ENCODE results near the gene HNRNPUL1. TPM values are rescaled to one million over a fixed set of nuclear protein-coding genes. Genes with fewer than 3 reads are reported as not detected.
A peak's percentile ranks its signal among the peaks of the same experiment; 100 is the strongest.

HNRNPUL1 gene
- total and polyA plus RNA-seq, 9 of the 15 experiments (the other 6 are each of a cell fraction or from before 2014, with no cell fraction given): 7.3 to 211 (median 85.0) TPM

DNA sequence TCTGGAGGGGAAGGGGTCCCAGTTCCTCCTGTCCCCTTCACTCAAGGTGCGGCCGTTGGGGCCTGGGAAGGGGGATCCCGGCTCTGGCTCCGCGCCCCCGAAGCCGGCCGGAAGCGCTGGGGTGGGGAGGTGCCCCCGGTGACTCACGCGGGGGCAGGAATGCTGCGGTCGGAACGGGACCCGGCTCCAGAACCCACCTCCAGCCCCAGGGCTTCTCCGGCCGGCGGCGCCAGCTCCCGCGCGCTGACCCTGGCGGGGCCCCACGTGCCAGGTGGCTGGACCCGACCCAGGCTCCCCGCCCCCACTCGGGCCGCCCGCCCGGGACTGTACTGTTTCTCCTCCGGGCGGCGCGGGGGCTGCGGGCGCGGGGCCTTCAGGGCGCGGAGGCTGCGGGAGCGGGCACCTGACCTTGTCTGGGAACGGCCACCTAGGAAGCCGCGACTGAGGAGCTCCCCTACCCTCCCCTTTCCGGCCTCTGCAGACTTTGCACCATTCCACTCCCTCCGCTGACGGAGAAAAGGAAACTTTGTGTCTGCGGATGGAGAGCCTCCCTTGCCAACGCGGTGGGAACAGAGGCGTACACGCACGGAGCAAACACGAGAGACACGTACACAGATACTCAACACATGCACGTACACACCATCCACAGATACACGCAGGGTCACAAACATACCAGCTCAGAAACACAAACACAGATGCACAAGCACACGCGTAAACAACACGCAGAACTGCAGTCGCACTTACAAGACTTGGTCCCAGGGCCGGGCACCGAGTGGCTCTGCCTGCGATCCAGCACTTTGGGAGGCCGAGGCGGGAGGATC is 37.9 kb upstream of the HNRNPUL1 start (continued):
- TF ChIP-seq ZNF717 (CRISPR knock-in tag; IDR thresholded peaks at IDR 0.05) (no peak), UBTF (IDR thresholded peaks at IDR 0.05; ENCODE audit: borderline replicate concordance in 1 of 2, low read depth in 2 of 2, low read length in 2 of 2) (no peak), EP300 (IDR thresholded peaks at IDR 0.05; ENCODE audit: low read length) (no peak), MITF (IDR thresholded peaks at IDR 0.05) (peak; percentile 19), ZNF511 (CRISPR knock-in tag; IDR thresholded peaks at IDR 0.05) (peak; percentile 57; the same call in 1 of the 2 replicates), PTBP1 (IDR thresholded peaks at IDR 0.05; ENCODE audit: low read depth, low read length) (no peak), ILK (tag; IDR thresholded peaks at IDR 0.05; ENCODE audit: borderline replicate concordance, low read depth) (no peak), MAZ (CRISPR knock-in tag; conservative IDR thresholded peaks at IDR 0.05 in 1 of 2, IDR thresholded peaks at IDR 0.05 in 1 of 2) (peak in 1 of 2 experiments; percentile 85; a peak in 1 of 4 replicates), NELFE (IDR thresholded peaks at IDR 0.05; ENCODE audit: insufficient read depth, insufficient read length) (no peak), NEUROD1 (IDR thresholded peaks at IDR 0.05; ENCODE audit: borderline replicate concordance, low read depth, low read length, partially characterized antibody) (peak; percentile 74), THRB (CRISPR knock-in tag; conservative IDR thresholded peaks at IDR 0.05) (peak; percentile 88), E2F3 (CRISPR knock-in tag; IDR thresholded peaks at IDR 0.05) (0 out of 2 replicates have a peak, but pooled peaks have one; percentile 57), ZNF445 (CRISPR knock-in tag; IDR thresholded peaks at IDR 0.05; ENCODE audit: low read depth) (0 out of 2 replicates have a peak, but pooled peaks have one; percentile 44), GABPB2 (CRISPR knock-in tag; conservative IDR thresholded peaks at IDR 0.05) (no peak), ZNF696 (CRISPR knock-in tag; conservative IDR thresholded peaks at IDR 0.05) (no peak), NR2C1 (IDR thresholded peaks at IDR 0.05) (no peak), NR2C1 (tag; IDR thresholded peaks at IDR 0.05) (no peak), ELK1 (CRISPR knock-in tag; IDR thresholded peaks at IDR 0.05) (no peak), RCOR1 (IDR thresholded peaks at IDR 0.05; ENCODE audit: borderline replicate concordance in 1 of 2, low read depth in 2 of 2, low read length in 2 of 2) (no peak), NR1H2 (CRISPR knock-in tag; IDR thresholded peaks at IDR 0.05) (peak; percentile 80; the same call in 1 of the 2 replicates)

Data from K562 (cell line).